NAMALWA (cell line): Measurements from ENCODE around the gene CHD3.
A peak's percentile ranks its signal among the peaks of the same experiment; 100 is the strongest.
"Not testable (repeated sequence)": the region's sequence is repeated elsewhere in the genome, so short reads cannot be mapped to it uniquely, and the experiment has no call there.

Experiments used
- DNase-seq: peaks from one replicate; pipeline ENCODE4 v3.0.0-alpha.2; 2015; ENCODE audit warnings: low spot score

CHD3 gene

DNA sequence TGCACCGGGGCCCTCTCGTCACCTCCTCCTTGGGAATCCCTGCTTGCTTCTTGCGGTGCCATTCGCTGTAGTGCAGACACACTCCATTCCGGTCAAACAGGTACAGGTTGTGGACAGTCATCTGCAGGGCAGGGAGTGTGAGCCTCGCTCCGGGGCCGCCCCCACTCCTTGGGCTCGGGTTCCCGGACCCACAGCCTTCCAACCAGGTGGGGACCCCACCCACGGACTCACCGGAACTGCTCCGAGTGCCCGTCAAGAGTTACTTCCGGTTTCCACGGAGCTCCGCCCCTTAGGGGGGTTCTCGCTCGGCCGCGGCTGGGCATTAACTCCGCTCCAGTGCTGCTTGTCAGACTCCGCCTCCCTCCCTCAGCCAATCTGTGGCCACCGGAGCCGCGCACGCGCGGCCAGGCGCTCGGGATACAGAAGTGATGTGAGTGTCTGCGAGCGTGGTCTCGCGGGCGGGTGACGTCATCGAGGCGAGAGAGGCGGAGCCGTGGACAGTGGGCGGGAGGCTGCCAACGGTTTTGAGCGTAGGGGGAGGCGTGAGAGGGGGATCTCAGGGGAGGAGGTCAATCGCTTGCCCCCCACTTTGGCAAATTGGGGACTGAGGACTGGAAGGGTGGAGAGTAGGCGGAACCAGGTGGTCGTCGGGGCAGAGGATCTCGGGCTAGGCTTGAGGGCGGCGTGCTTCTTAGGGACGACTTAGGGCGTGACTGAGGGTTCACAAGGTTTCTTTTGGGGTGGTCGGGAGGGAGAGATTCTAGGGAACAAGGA lies 43.3 kb downstream of the CHD3 start, which contains the start of the genes CNTROB and TRAPPC1:
Gene CNTROB, plus strand, starts transcription at position 498 of the 774 bp plus-strand sequence. CDS start 874 bp downstream, outside the sequence.
Gene TRAPPC1, minus strand, starts transcription at position 238 of the 774 bp plus-strand sequence. Its CDS starts 117 bp downstream, at position 121.
- peak; percentile 97 for DNase-seq

GRCh38 chr17:7932483-7932891 lies 43.9 kb downstream of the CHD3 start:
- DNase-seq, result no peak

GRCh38 chr17:7932949-7933348 lies 44.4 kb downstream of the CHD3 start:
- peak; percentile 27 for DNase-seq

DNA sequence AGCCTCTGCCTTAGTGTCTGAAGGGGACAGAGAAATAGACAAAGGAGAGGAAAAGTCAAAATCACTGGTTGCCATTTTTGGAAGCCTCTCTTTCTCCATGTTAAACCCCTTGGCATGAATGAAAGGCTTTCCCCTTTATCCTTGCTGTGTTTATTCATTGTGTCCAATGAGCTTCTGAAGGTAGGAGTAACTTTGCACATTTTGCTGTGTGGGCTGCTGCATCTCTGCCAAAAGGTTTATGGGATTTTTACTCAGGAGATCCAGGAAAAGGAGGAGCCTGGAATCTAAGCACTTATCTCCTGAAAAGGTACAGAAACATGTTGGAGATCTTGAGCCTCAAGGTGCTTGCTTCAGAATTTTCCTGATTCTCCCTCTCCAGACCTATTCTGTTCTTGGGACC lies 47.3 kb downstream of the CHD3 start:
- no peak for DNase-seq

- DNase-seq, result no peak
These were observed 51.4 kb downstream of the CHD3 start for GRCh38 chr17:7940034-7940433.

DNA sequence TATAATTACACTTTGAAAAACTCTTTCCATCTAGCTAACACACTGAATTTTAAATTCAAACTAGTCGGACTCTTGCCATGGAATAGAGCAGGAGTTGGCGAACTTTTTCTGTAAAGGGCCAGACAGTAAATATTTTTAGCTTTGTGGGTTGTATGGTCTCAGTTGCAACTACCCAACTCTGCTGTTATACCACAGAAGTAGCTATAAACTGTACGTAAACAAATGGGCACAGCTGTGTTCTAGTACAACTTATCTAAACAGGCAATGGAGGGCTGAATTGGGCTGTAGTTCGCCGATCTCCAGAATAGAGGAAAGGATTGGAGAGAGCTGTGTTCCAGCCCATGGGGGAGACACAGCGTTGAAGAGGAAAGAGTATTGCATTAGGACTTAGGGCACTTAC lies 52.2 kb downstream of the CHD3 start:
- DNase-seq, result no peak

DNA sequence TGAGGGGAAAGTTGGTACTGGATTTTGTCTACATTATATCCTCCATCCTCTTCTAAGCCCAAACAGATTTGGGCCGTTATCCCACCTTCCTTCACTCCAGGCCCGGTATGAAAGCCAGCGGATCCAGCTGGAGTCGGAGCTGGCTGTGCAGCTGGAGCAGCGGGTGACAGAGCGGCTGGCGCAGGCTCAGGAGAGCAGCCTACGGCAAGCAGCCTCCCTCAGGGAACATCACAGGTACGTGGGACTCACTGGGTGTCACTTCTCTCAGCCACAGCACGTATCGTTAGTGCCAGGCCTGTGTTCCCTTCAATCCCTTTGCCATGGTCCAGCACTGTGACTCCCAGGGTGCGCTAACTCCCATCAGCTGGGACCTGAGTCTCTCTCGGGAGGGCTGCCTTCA lies 54.7 kb downstream of the CHD3 start:
- DNase-seq, result no peak

DNA sequence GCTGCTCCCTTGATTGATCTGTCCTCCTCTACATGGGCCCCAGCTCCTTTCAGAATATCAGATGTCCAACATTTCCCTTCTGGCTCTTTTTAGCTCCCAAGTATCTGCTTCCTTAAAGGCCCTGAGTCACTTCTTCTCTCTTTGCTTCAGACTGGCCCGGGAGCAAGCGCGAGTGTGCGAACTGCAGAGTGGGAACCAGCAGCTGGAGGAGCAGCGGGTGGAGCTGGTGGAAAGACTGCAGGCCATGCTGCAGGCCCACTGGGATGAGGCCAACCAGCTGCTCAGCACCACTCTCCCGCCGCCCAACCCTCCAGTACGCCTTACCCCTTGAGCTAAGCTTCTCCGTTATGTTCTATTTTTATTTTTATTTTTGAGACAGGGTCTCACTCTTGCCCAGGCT lies 55.7 kb downstream of the CHD3 start:
- DNase-seq, result no peak

GRCh38 chr17:7945651-7946050 lies 57.1 kb downstream of the CHD3 start:
- DNase-seq, result no peak

DNA sequence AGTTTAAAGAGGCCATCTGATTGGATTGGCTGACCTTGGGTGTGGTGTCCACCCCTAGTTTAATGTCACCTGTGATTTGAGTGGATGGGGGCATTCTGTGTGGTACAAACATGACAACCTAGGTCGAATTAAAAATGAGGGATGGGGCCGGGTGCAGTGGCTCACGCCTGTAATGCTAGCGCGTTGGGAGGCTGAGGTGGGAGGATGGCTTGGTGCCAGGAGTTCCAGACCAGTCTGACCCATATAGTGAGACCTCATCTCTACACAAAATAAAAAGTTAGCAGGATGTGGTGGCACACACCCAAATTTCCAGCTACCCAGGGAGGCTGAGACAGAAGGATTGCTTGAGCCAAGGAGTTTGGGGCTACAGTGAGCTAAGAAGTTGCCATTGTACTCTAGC lies 57.9 kb downstream of the CHD3 start:
- DNase-seq, result no peak

DNA sequence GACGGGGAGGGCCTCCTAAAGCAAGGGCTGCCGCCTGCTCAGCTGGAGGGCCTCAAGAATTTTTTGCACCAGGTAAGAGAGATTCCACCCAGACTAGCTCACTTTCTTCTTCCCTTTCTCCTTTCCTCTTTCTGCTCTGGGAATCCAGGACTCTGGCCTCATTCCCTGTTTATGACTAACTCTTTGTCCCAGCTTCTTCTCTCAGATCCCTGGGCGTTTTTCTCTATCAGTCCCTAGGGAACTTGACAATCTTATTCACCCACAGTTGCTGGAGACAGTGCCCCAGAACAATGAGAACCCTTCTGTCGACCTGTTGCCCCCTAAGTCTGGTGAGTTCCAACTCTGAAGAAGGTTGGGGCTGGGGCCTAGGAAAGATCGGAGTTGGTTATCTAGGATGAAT lies 59.1 kb downstream of the CHD3 start:
- no peak for DNase-seq

DNA sequence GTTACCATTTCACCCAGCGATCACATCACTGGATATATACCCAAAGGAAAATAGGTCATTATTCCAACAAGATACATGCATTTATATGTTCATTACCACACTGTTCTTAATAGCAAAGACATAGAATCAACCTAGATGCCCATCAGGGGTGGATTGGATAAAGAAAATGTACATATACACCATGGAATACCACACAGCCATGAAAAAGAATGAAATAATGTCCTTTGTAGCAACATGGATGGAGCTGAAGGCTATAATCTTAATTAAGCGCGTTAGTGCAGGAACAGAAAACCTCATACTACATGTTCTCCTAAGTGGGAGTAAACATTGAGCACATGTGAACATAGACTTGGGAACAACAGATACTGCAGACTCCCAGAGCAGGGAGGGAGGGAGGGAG lies 62.0 kb downstream of the CHD3 start:
- DNase-seq, result no peak

DNA sequence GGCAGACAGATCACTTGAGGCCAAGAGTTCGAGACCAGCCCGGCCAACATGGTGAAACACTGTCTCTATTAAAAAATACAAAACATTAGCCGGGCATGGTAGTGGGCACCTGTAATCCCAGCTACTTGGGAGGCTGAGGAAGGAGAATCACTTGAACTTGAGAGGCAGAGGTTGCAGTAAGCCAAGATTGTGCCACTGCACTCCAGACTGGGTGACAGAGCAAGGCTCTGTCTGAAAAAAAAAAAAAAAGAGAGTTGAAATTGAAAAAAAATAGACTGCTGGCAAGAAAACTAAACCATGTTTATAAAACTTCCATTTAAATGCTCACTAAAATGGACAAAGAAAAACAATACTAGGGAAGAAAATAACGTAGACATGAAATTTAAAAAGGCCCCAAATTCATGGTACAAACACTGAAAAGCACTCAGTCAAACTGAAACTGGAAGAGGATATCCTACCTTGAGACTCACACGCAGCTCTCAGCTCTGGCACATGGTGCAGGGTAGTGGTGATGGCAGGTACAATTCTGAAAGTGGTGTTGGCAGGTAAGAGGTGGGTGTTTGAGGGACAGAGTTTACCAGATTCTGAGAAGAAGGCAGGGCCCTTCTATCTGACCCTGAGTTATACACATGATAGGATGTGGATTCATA lies 62.7 kb downstream of the CHD3 start:
- no peak for DNase-seq

GRCh38 chr17:7953266-7953665 lies 64.7 kb downstream of the CHD3 start:
- not testable (repeated sequence) for DNase-seq

DNA sequence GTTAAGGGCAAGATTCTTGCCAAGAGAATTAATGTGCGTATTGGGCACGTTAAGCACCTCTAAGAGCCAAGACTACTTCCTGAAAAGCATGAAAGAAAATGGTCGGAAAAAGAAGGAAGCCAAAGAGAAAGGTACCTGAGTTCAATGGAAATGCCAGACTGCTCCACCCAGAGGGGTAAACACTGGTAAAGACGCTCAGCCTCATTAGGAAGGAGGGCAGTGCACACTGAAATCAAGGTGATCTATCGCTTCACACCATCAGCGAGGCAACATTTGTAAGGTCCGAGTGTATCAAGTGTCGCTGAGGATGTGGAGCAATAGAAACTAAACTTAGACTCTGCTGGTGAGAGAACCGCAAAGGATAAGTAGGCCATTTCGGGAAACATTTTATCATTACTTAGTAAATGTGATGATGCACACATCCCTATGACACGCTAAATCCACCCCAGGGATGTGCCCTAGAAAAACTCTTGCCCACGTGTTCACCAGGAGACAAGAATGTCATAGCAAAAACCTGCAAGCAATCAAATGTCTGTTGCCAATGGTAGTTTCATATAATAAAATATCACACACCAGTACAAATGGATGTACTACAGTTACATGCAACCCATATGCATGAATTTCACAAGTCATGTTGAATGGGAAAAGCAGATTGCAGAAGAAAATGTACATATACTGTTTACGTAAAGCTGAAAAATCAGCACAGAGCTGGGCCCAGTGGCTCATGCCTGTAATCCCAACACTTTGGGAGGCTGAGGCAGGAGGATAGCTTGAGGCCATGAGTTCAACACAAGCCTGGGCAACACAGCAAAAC lies 67.0 kb downstream of the CHD3 start:
- DNase-seq, result no peak

DNA sequence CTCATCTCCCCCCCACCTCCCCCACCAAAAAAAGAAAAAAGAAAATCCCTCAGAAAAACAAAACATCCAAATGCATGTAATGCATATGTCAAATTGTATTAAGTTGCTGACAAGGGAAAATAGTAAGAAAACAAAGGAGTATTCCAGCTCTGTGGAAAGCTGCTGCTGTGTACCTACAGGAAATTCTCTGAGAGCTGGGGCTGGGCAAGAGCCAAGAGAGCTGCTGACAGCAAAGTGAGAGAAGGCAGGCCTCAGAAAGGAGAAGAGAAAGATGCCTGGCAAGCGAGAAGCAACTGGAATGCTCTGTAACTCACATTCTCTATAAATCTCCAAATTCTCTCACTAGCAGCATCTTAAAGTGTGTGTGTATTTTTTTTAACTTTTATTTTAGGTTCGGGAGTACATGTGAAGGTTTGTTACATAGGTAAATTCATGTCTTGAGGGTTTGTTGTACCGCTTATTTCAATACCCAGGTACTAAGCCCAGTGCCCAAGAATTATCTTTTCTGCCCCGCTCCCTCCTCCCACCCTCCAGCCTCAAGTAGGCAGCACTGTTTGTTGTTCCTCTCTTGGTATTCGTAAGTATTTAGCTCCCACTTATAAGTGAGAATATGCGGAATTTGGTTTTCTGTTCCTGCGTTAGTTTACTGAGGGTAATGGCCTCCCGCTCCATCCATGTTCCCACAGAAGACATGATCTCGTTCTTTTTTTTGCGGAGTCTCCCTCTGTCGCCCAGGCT lies 67.8 kb downstream of the CHD3 start:
- DNase-seq, result no peak

DNA sequence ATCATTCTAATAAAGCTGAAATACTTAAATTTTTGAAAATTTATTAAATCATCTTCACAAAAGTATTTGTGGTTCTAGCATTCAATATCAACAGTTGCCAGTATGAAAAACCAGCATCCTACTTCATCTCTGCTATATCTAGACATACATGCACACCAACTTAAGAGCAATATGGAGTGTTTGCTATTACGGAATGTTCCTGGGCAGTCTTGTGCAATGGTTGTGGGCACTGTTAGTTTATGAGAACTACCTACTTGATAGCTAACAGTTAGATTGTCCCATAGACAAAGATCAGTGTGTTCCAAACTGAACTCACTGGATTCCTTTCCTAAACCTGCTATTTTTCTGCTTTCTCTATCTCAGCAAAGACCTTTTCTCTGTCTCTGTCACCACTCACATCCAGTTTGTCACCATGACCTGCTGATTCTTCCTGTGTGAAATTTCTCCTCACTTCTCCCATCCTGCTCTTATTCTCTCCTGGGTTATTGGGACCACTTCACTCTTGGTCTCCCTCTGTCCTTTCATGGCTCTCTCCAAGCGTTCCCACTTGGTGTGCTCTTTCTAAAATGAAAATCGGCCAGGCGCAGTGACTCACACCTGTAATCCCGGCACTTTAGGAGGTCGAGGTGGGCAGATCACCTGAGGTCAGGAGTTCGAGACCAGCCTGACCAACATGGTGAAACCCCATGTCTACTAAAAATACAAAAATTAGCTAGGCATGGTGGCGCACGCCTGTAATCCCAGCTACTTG lies 71.1 kb downstream of the CHD3 start:
- no peak for DNase-seq

- no peak for DNase-seq
These were observed 72.8 kb downstream of the CHD3 start for GRCh38 chr17:7961421-7961820.
